ENCODE results near the gene SMIM36. TPM values are rescaled to one million over a fixed set of nuclear protein-coding genes. Genes with fewer than 3 reads are reported as not detected.
"Not testable (repeated sequence)": the region's sequence is repeated elsewhere in the genome, so short reads cannot be mapped to it uniquely, and the experiment has no call there.

Gene SMIM36
- total RNA-seq, 2 experiments from 2014 or later: not detected

DNA sequence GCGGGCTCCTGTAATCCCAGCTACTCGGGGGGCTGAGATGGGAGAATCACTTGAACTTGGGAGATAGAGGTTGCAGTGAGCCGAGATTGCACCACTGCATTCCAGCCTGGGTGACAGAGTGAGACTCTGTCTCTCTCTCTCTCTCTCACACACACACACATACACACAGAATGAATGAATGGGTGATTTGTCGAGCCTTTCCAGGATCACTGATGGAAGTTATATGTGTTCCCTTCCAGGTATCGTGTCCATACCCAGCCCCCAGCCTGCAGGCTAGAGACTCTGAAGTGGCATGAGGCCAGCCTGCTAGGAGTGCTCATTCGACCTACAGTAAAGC is 88.5 kb downstream of the SMIM36 start:
- not testable (repeated sequence) for DNase-seq, H3K4me3 Mint-ChIP-seq, H3K27ac Mint-ChIP-seq, H3K9me3 Mint-ChIP-seq
- Mint-ChIP-seq H3K27me3 (peaks cover 36% of the 10 kb centered on the region), H3K36me3 (peaks cover 25% of the 10 kb centered on the region), H3K4me1 (peaks cover 26% of the 10 kb centered on the region)

DNA sequence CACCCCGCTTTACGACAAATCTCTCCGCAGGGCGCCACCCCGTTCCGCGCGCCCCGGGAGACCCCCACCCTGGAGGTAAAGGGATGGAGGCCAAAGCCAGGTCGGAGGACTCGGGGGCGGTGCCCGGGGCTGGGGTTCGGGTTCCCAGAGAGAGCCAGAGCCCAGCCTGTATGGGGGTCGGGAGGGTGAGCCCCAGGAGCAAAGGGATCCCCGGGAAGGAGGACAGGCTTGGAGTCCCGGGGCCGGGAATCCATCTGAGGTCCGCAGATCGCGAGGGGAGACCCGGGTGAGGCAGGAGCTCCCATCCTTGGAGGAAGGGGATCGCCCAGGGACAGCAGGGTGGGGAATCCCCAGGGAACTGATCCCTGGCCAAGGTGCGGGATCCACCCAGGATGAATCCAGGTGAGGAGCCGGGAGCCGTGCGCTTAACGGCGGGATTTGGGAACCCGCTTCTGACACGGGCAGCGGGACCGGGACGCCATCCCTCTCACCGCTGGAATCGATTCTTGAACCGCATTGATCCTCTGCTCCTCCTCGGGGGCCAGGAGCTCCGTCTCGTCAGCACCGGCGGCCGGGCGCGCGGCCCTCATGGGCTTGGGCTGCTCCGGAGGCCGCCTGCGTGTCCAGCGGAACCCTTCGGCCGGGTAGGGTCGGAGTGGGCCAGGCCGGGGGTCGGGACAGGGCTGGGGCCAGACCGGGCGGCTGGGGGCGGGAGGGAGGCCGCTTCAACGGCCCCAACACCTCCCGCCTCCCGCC is 89.9 kb downstream of the SMIM36 start, which contains the start of gene MMD:
Gene MMD, minus strand, starts transcription at position 657 of the 756 bp plus-strand sequence. Its CDS starts 140 bp downstream, at position 517.
- Mint-ChIP-seq H3K4me3 (peak within 1 kb of the TSS; percentile 88), H3K27ac (peak within 1 kb of the TSS; percentile 97), H3K4me1 (peaks cover 39% of the 10 kb centered on the region), H3K36me3 (peaks cover 38% of the 10 kb centered on the region), H3K9me3 (no peaks in the 10 kb centered on the region), H3K27me3 (peaks cover 33% of the 10 kb centered on the region)
- DNase-seq: peak; percentile 35

DNA sequence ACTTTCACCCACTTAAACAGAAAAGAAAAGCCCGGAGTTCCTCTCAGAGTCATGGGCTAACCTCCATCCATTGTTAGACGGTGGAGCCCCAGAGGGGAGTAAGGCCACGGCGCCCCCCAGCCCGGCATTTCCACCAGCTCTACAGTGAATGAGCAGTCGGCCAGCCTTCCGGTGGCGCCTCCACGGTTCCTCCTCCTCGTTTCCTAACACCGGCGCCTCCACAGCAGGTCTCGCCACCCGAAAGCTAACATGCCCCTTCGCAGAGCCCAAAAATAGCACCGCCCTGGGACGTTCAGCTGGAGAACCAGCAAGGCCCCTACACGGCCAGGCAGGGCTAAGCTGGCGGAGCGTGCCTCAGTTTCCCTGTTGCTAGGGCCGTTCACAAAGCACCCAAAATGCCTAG is 90.5 kb downstream of the SMIM36 start:
- H3K27ac Mint-ChIP-seq: peak overlapping the region; percentile 97
- H3K27me3 Mint-ChIP-seq: peaks cover 31% of the 10 kb centered on the region
- H3K4me3 Mint-ChIP-seq: peak overlapping the region; percentile 88
- peak; percentile 48 for DNase-seq
- no peaks in the 10 kb centered on the region for H3K9me3 Mint-ChIP-seq
- peaks cover 39% of the 10 kb centered on the region for H3K4me1 Mint-ChIP-seq
- peaks cover 38% of the 10 kb centered on the region for H3K36me3 Mint-ChIP-seq

DNA sequence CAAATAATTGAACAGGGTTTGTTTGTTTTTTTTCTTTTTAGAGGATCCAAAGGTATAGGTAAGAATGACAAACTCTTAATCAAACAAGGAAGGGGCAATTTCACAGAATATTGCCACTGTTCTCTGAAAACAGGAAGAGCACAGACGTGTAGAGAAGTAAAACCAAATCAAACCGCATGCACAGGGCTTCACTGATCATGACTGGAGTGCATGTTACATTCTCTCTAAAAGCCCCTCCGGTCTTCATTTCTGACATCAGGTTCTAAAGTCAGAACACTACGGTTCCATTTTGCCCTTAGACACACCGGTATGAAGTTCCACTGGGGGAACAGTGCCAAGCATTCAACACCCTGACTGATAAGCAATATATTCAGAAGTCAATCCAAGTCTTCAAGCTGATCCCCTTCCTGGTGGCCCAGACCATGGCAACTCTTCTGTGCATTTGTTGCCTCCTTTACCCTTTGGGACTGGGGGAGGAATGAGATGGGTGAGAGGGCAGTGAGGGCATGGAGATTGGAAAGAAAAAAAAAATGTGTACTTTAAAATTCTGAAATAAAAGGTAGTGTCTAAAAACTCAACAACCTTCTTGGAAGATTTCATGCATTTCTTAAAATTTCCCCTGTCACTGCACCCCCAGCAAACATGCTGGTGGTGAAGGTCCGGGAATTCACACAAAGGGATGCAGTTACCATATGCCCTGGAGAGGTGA is 91.0 kb downstream of the SMIM36 start:
- Mint-ChIP-seq H3K4me1 (peaks cover 41% of the 10 kb centered on the region), H3K27me3 (peaks cover 27% of the 10 kb centered on the region), H3K4me3 (peak overlapping the region; percentile 88), H3K9me3 (no peaks in the 10 kb centered on the region), H3K27ac (peak overlapping the region; percentile 97), H3K36me3 (peaks cover 40% of the 10 kb centered on the region)
- DNase-seq: peak; percentile 30

DNA sequence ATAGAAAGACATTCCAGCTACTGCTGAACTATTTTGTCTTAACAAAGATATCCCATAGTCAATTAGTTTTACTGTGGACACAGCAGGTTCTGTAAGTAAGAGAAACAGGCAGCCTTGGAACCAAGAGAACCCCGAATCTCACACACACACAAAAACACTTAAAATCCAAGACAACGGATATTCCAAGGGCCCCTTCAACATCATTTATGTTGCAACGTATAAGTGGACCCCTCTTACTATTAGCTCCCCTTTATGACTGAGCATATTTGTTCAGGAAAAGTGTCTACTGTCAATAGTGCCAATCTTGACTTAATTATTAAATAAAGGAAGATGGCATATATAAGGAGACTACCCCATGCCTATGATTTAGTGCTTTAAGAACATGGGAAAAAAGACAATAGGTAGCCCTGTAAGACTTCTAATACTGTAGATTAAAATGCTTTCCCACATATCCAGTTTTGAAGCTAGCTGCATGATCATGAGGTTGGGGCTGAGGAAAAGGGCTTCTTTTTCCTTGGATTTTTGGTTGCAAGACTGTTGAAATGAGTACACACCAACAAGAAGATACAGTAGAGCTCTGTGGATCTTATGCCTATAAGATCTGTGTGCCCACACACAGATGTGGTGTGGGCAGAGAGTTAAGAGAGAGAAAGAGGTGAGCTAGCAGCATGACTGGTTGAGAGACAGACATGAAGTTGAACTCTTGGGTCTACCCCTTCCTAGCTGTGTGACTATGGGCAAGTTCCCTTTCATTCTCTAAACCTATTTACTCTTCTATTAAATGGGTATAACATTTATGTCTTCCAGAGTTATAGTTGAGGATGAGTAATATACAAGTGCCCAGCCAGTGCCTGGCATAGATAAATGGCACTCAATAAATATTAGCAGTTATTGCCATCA is 92.6 kb downstream of the SMIM36 start:
- Mint-ChIP-seq H3K9me3 (no peaks in the 10 kb centered on the region), H3K4me3 (no peak overlapping the region), H3K27me3 (peaks cover 13% of the 10 kb centered on the region), H3K27ac (peak overlapping the region; percentile 97), H3K4me1 (peaks cover 57% of the 10 kb centered on the region), H3K36me3 (peaks cover 53% of the 10 kb centered on the region)
- no peak for DNase-seq

DNA sequence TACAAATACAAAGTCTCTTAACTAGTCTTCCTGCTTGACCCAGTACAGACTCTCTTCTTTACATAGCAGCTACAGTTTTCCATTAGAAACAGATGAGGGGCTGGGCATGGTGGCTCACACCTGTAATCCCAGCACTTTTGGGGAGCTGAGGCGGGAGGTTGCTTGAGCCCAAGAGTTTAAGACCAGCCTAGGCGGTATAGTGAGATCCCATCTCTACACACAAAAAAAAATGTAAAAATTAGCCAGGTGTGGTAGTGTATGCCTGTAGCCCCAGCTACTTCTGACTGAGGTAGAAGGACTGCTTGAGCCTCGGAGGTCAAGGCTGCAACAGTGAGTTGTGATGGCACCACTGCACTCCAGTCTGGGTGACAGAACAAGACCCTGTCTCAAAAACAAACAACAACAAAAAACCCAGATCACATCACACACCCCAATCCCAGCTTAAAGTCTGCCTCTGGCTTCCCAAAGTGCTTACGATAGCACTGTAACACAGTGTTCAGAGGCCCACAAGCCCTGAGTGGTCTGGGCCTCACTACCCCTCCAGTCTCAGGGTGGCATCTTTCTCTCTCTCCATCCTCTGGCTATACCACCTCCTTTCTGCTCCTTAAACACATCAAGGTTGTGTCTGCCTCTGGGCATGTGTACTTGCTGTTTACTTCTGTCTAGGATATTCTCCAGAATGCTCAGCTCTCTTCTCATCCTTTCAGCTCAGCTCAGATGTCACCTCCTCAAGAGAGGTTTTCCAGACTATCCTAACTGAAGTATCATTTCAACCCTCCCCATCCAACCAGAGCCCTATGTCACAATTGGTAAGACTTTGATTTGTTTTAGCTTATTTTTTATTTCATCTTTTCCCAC is 93.6 kb downstream of the SMIM36 start:
- no peak for DNase-seq
- Mint-ChIP-seq H3K9me3 (no peaks in the 10 kb centered on the region), H3K36me3 (peaks cover 59% of the 10 kb centered on the region), H3K27ac (peak overlapping the region; percentile 9), H3K4me3 (no peak overlapping the region), H3K4me1 (peaks cover 58% of the 10 kb centered on the region), H3K27me3 (peaks cover 5% of the 10 kb centered on the region)

DNA sequence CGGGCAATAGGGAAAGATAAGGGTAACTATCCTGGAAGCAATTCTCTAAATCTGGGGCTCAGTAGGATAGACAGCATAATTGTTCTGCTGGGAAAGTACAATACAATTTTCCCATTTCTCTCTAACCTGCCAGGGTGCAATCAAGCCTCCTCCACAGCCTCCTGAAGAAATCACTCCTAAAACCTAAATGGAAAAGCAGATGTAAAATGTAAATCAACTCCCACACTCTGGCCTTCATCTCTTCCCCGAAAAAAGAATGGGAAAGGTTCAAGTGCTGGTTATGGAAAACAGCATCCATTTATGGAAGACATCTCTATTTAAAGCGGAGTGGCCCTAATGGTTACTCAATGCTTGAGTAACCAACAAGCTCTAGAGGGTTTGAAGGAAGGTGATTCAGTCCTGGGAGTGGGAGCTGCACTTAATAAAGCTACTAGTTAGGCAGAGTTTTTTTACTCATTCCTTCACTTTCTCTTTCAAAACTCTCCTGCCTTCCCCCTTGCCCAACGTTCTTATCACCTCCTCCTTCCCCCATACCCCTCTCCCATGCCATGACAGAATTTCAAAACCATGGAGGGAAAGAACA is 94.7 kb downstream of the SMIM36 start:
- no peak for DNase-seq
- H3K36me3 Mint-ChIP-seq: peaks cover 59% of the 10 kb centered on the region
- peaks cover 55% of the 10 kb centered on the region for H3K4me1 Mint-ChIP-seq
- no peaks in the 10 kb centered on the region for H3K27me3 Mint-ChIP-seq
- no peaks in the 10 kb centered on the region for H3K9me3 Mint-ChIP-seq
- H3K4me3 Mint-ChIP-seq: no peak overlapping the region
- H3K27ac Mint-ChIP-seq: peak overlapping the region; percentile 46

DNA sequence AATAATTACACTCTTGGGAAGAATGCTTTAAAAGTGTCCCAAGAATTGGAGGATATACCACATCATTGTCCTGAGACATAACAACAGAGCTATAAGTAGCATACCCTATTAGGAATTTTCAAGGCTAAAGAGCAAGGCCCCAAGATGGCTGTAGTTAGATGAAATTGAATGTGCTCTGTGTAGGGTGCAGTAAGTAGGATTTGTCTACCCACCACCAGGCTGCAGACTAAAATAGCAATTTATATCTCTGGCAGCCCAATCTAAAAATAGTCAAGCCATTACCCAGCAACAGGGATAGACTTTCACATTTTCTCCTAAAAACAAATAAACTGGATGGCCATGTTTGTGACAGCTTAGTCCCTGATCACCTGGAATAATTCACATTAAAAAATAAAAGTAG is 95.3 kb downstream of the SMIM36 start:
- H3K4me1 Mint-ChIP-seq: peaks cover 55% of the 10 kb centered on the region
- H3K4me3 Mint-ChIP-seq: no peak overlapping the region
- H3K9me3 Mint-ChIP-seq: no peaks in the 10 kb centered on the region
- no peak for DNase-seq
- no peaks in the 10 kb centered on the region for H3K27me3 Mint-ChIP-seq
- no peak overlapping the region for H3K27ac Mint-ChIP-seq
- H3K36me3 Mint-ChIP-seq: peaks cover 61% of the 10 kb centered on the region

DNA sequence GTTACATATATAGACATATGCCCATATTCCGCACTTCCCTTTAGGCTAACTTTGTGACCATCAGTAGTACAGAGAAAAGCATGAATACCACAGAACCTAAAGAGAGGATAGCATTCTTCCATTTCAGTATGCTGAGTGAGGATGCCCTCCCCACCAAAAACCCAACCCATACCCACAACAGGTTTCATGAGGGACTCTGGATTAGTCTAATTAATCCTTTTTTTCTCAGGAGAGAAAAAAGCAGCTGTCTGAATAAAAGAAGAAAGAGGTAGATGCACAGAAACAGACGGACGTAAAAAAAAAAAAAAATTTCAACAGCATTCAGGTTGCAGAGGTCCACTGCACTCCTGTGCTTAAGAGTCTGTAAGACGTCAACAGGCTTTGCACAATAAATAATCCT is 96.3 kb downstream of the SMIM36 start:
- H3K27ac Mint-ChIP-seq: peak overlapping the region; percentile 47
- DNase-seq: no peak
- no peaks in the 10 kb centered on the region for H3K27me3 Mint-ChIP-seq
- H3K9me3 Mint-ChIP-seq: no peaks in the 10 kb centered on the region
- H3K36me3 Mint-ChIP-seq: peaks cover 64% of the 10 kb centered on the region
- H3K4me1 Mint-ChIP-seq: peaks cover 52% of the 10 kb centered on the region
- no peak overlapping the region for H3K4me3 Mint-ChIP-seq

DNA sequence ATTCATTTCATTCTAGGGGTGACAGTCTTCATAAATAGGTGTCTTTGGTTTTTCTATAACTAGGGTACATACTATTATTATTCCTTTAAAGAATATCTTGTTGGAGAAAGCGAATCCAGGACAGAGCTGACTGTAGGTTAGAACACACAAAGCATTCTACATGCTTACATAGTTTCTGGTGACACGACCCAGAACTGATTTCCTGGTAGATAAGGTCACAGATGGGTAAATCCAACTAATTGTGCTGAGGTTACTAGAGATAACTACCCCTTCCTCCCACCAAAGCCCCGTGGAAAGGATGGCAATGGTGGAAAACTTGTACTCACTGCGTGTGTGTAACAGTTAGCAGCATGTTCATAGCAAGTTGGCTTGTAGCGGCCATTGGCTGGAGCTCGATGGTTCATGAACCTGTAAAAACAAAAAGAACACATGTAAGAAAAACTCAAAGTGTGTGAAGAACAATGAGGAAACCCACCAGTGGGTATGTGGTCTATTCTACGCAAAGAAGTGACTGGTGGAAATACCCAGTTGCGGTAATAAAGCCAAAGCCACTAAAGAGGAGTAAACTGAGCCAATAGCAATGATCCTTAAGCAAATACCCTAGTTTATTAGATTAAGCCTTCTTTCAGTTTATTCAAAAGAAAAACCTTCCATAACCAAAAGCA is 97.3 kb downstream of the SMIM36 start:
- H3K9me3 Mint-ChIP-seq: no peaks in the 10 kb centered on the region
- peaks cover 42% of the 10 kb centered on the region for H3K4me1 Mint-ChIP-seq
- peak overlapping the region; percentile 16 for H3K4me3 Mint-ChIP-seq
- peak; percentile 24 for DNase-seq
- peaks cover 54% of the 10 kb centered on the region for H3K36me3 Mint-ChIP-seq
- peak overlapping the region; percentile 84 for H3K27ac Mint-ChIP-seq
- no peaks in the 10 kb centered on the region for H3K27me3 Mint-ChIP-seq

DNA sequence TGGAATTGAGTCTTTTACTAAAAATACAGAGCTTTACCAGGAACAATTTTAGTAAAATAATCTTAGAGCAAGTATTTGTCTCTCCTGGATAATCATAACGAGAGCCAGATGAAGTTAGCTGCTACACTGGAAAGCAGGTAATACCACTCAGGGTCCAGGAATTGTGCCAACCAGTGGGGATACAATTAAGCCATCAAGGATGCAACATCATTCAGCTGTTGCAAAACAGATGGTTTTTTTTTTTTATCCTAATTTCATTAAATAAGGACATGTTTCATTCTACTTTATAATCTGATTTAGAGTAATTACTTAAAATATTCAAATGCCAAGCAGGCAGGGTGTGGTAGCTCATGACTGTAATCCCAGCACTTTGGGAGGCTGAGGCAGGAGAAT is 99.8 kb downstream of the SMIM36 start:
- no peak for DNase-seq
- H3K27me3 Mint-ChIP-seq: no peaks in the 10 kb centered on the region
- H3K4me1 Mint-ChIP-seq: peaks cover 20% of the 10 kb centered on the region
- H3K4me3 Mint-ChIP-seq: no peak overlapping the region
- H3K9me3 Mint-ChIP-seq: no peaks in the 10 kb centered on the region
- no peak overlapping the region for H3K27ac Mint-ChIP-seq
- H3K36me3 Mint-ChIP-seq: peaks cover 35% of the 10 kb centered on the region

DNA sequence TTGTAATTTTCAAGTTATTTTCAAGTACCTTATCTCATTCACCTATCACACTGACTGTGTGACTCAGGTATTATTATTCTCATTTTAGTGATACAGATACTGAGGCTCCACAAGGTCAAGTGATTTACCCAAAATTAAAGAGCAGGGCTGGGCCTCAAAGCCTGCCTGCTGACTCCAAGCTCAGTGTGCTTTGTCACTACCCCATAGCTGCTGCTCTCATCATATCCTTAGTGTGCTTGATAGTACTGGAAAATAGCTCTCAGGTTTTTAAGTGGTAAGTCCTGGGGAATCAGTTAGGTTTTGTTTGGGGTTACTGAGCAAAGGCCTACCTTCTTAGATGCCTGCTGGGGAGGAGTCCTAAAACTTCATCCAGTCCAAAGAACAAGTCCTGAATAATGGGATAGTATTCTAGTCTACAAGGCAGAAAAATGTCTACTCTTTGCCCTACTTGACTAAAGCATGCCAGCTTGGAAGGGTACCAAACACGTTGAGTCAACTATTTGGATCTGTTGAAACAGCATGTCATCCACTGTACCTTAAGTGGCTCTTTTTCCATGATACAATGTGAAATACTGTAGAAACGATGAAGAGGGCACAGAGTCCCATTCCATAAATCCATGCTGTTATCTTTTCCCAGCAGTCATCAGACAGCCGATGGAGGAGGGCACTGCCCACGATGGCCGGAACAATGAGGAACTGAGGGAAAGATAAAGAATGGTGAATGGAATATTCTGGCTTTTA is 100.4 kb downstream of the SMIM36 start:
- no peak for DNase-seq
- Mint-ChIP-seq H3K36me3 (peaks cover 35% of the 10 kb centered on the region), H3K4me3 (no peak overlapping the region), H3K9me3 (no peaks in the 10 kb centered on the region), H3K4me1 (peaks cover 20% of the 10 kb centered on the region), H3K27me3 (no peaks in the 10 kb centered on the region), H3K27ac (no peak overlapping the region)

All from activated naive CD8-positive, alpha-beta T cell treated with anti-CD3 and anti-CD28 coated beads for 36 hours (primary cell).